Measurements from ENCODE around the gene TSFM.

Gene TSFM

DNA sequence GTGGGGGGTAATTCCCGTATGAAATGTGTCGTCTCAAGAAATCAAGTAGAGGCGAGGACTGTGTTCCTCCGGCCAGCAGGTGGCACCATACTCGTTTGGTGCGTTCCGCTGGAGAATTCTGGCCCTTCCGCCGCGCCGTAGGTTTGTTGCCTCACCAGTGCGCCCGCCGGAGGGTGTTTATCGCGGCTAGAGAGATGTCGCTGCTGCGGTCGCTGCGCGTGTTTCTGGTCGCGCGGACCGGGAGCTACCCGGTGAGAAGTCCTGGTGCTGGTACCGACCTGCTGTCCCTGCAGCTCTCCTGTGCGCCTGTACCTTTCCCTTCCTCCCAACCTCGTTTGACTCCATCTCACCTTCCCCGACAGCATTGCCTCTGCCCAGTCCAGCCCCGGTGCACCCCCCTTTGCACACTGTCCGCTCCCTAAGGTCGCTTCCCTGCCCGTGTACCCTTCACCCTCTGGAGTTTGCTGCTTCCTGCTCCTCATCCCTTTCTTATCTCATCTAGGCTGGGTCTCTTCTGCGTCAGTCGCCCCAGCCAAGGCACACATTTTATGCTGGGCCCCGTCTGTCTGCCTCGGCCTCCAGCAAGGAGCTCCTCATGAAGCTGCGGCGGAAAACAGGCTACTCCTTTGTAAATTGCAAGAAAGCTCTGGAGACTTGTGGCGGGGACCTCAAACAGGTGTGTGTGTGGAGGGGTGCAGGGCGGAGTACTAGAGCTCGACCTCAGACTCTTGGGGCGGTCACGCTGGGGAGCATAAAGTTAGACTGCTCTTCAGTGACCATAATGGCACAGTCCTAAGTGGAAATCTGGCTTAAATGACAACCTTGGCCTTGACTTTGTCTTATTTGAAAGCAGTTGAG is at the start of gene TSFM:
Gene TSFM (plus strand): TSS at position 180 of the 858 bp plus-strand sequence. CDS start 15 bp downstream, at position 195.
- FAIRE-seq (peak; percentile 91), DNase-seq (ENCODE audit: insufficient read length, low spot score) (peak; percentile 73)

DNA sequence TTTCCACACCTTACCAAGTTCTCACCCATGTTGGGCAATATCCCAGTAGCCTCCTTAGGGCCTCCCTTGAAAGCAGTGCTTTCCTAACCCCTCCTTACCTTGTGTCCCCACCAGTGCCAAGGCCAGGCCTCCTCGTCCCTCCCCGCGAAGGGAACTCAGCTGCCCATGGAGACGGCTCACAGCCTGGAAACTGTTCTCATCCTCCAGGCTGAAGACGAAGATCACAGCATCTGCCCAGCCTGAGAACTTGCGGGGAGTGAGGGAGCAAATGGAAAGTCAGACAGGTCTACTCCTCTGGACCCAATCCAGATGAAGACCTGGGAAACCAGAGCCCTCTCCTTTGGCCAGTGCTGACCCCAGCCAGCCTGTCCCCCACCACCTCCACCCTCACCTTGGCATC is 48.7 kb upstream of the TSFM start:
- DNase-seq (ENCODE audit: insufficient read length, low spot score), result no peak
- FAIRE-seq, result no peak

DNA sequence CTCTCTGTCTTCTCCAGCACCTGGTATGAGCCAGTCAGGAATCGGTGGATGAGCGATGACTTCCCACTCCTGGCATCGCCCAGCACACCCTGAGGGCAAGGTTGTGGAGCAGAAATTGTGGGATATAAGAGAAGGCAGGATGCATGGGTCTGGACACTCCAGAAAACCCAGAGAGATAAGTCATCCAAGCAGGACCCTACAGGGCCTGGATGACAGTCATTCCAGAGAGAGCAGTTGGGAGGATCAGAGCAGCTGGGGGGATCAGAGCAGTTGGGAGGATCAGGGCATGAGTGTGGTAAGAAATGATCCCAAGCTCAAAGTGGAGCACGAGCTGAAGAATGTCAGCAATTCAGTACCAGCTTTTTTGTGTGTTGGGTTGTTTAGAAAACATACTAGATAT is 48.0 kb upstream of the TSFM start:
- FAIRE-seq (no peak), DNase-seq (ENCODE audit: insufficient read length, low spot score) (no peak)

DNA sequence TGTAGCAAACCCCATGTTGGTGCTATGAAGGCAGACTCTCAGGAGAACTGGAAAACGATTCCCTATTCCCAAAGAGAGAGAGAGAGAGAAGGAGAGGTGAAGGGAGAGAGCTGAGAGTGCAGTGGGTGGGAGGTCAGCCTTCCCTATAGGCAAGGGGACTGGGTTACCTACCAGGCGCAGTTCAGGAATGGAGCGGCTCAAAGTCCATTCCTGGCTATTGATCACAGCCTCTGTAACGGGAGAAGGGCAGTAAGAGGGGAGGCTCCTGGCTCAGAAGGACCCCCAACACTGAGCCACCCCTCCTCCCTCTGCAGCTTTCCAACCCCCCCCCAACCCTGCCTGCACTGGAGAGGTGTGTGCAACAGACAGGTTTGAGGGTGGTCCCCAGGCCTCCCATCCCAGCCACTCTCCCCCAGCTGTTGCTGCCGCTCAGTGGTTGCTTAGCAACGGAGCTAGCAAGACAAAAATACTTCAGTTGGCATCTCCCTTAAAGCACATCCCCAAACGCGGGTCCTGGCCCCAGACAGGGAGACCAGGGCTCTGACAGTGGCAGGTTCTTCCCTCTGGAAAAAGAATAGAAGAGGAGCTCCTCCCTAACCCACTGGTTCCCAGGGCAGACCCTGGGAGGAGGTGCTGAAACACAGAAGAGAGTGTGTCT is 47.3 kb upstream of the TSFM start:
- DNase-seq (ENCODE audit: insufficient read length, low spot score) (no peak), FAIRE-seq (no peak)

DNA sequence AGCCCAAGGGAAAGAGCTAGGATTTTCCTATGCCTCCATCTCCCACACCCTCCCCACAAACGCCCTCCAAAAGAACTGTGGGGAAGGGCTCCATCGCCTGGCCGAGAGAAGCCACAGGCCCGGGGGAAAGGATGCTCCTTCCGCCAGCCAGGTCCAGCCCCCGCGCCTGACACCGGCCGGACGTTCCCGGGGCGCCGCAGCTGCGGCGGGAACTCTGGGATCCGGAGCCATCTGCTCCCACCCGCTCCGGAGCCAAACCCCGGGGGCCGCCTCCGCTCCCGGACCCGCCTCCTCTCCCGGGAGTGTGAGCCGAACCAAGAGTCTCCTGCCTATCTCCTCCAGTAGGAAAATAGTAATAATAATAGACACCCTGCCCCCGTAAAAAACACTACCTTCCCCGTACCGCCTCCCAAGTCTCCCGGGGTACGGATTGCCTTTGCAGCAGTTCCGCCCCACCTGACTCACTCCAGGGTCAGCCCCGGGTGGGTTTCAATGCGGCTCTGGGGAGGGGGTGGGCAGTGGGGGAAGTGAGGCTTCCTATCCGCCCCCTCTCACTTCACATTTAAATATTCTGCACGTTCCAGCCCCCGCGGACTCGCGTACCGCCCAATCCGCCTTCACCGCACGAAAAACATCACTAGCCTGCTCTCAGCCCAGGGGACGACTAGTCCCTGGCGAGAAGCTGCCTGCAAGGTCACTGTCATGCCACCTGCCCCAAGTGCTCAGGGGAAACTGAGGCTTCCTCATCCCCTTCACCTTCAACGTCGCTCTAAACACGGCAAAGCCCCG is 46.4 kb upstream of the TSFM start:
- DNase-seq (ENCODE audit: insufficient read length, low spot score) (no peak), FAIRE-seq (no peak)

DNA sequence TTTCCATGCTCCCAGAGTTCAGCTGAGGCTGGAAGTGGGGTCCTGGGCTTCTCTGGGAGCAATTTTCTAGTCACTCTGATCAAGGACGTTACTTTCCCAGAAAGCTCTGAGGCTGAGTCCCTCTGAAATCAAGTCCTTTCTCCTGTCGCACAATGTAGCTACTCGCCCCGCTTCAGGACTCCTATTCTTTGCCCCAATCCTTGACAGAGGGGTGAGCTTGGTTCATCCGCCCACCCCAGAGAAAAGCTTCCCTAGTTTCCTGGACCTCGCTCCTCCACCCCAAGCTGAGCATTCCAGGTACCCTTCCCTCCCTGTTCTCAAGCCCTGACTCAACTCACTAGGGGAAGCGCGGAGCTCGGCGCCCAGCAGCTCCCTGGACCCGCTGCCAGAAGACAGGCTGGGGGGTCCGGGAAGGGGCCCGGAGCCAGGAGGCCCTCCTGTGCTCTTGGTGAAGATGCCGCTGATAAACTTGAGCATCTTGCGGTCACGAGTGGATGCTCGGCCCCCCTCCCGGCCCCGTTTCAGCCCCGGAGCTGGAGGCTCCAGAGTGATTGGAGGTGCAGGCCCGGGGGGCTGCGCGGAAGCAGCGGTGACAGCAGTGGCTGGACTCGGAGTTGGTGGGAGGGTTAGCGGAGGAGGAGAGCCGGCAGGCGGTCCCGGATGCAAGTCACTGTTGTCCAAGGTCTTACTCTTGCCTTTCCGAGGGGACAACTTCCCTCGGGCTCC is 45.7 kb upstream of the TSFM start:
- DNase-seq (ENCODE audit: insufficient read length, low spot score) (no peak), FAIRE-seq (no peak)

DNA sequence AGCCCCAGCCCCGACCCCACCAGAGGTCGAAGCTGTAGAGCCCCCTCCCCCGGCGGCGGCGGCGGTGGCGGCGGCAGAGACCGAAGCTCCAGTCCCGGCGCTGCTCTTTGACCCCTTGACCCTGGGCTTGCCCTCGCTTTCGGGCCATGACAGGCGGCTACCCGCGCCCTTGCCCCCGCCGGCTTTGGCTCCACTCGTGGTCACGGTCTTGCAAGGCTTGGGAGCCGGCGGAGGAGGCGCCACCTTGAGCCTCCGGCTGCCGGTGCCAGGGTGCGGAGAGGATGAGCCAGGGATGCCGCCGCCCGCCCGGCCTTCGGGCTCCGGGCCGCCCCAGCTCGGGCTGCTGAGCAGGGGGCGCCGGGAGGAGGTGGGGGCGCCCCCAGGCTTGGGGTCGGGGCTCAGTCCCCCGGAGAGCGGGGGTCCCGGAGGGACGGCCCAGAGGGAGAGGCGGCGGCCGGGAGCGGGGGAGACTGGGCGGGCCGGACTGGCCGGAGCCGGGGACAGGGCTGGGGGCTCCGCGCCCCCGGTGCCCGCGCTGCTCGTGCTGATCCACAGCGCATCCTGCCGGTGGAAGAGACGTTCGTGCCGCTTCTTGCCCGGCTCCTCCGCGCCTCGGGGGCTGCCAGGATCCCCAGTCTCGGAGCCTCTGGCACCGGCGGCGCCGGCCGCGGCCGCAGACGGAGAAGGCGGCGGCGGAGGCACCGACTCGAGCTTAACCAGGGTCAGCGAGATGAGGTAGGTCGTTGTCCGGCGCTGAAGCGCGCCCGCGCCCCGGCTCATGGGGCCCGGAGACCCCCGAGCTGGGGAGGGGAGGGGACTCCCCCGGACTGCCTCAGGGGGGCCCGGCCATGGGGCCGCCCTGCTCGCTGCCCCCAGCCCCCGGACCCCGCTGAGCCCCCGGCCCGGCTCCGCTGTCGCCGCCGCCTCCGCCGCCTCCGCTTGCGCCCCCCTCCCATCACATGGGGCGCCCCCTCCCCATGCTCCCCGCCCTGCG is 44.8 kb upstream of the TSFM start:
- DNase-seq (ENCODE audit: insufficient read length, low spot score), result no peak

DNA sequence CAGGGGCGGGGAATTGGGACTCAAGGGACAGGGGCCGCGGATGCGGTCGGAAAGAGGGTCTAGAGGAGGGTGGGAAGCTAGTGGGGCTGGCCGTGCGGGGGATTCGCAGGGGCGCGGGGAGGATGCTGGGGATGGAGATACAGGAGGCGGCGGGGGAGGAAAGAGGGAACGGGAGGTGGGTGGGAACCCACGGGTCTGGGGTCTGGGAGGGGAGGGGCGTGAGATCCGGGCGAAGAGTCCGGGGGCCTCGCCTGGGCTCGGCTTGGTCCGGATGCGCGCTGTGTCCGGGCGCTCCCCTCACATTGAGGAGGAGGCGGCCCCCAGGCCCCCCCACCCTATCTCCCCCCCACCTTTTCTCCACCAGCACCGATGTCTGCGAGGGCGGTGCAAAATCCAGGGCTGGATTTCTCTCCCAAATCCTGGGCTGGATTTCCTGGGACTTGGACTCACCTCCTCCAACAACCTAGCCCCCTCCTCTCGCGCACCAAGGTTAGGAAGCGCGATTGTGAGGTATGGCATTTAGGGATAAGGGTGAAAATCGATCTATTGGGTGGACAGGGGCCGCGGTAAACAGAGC is 43.8 kb upstream of the TSFM start, which contains the start of gene AGAP2:
Gene AGAP2 (minus strand): TSS at position 82 of the 577 bp plus-strand sequence. CDS start 496 bp downstream, outside the sequence.
- no peak for FAIRE-seq
- DNase-seq (ENCODE audit: insufficient read length, low spot score), result no peak

More for the DNA sequence above, 44.8 kb upstream of the TSFM start:
- FAIRE-seq, result no peak

DNA sequence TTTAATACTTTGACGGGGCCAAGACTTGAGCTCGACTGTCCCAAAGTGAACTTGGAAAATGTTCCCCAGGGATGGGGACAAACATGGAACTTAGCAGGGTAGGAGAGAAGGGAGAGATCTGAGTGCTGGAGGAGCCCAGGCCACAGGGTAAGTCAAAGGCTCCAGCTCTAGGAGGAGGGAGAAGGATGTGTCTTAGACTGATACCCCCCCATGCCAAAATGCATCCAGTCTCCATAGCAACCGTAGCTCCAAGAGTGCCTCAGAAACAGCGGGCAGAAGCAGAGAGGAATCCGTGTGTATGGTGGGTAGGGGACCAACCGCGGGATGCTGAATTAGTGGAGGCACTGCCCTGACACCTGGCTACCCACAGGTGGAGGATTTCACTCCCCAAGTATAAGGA is 43.2 kb upstream of the TSFM start:
- FAIRE-seq (no peak), DNase-seq (ENCODE audit: insufficient read length, low spot score) (no peak)

DNA sequence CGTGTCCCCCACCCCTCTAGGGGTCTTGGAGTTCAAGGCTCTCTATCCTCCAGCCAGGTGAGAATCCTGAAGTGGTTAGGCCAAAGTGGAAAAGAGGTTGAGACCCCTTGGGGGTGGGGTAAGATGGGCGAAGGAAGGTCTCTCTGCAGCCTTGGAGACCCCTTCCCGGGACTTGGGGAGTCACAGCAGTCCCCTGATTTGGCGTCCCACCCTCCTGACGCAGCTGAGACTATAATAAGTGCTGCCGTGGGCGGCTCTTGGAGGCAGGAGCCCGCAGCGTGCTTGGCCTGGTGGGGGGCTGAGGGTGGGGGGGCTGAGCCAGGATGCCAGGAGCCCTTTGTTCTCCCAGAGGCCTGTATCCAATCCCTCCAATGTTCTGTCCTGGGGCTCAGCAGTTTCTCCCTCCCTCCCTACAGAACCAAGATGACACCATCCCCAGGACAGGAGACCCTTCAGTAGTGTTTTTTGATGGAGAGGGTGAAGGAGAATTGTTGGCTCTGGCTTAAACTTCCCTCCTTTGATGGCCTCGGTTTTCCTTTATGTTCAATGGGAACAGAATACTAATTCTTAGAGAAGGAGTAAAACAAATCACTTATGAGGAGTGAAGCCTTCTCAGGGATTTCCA is 42.6 kb upstream of the TSFM start:
- FAIRE-seq (no peak), DNase-seq (ENCODE audit: insufficient read length, low spot score) (no peak)

DNA sequence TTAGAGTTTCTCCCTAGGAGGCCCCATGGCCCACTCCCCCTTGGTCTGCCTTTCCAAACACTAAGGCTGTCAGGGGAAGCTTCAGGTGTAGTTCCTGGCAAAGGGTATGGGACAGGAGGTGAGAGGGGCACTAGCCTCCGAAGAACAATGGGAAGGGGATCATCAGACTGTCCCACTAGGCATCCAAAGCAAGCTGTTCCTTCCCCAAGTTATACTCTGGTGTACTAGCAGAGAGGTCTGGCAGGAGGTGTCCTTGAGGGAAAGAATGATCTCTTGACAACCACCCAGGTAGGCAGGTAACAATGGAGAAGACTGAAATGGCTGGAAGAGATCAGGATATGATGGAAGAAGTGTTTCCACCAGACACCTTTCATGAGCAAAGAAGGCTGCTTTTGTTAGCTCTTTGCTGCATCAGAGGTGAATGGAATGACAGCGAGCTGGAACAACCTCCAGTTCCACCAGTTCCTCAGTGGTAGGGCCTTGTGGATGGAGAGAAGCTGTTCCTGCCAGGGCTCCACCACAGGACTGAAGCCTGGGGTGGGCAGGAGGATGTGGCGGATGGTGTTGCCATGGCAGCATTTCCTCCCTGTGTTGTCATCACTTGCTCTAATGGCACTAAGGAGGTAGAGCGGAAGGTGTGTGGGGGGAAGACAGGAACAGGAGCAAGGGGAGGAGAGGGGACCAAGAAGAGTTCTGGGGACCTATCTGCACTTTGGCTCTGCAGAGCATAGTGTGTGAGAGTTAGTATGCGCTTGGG is 41.8 kb upstream of the TSFM start:
- DNase-seq (ENCODE audit: insufficient read length, low spot score) (peak; percentile 95), FAIRE-seq (peak; percentile 76)

DNA sequence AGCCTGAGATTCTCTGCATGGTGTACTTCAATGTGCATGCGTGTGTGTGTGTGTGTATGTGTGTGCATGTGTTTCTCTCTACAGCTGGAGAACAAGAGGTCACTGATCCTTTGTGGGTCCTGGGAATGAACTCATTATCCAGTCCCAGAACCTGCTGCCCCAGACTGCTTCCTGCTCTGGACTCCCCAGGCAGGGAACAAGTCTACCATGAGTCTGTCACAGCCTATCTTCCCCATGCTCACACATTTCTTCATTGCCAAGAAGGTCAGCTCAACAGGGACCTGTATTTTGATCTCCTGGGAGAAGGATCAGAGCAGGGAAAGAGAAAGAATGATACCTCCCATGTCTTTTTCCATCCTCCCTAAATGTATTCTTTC is 41.2 kb upstream of the TSFM start:
- DNase-seq (ENCODE audit: insufficient read length, low spot score) (no peak), FAIRE-seq (no peak)

DNA sequence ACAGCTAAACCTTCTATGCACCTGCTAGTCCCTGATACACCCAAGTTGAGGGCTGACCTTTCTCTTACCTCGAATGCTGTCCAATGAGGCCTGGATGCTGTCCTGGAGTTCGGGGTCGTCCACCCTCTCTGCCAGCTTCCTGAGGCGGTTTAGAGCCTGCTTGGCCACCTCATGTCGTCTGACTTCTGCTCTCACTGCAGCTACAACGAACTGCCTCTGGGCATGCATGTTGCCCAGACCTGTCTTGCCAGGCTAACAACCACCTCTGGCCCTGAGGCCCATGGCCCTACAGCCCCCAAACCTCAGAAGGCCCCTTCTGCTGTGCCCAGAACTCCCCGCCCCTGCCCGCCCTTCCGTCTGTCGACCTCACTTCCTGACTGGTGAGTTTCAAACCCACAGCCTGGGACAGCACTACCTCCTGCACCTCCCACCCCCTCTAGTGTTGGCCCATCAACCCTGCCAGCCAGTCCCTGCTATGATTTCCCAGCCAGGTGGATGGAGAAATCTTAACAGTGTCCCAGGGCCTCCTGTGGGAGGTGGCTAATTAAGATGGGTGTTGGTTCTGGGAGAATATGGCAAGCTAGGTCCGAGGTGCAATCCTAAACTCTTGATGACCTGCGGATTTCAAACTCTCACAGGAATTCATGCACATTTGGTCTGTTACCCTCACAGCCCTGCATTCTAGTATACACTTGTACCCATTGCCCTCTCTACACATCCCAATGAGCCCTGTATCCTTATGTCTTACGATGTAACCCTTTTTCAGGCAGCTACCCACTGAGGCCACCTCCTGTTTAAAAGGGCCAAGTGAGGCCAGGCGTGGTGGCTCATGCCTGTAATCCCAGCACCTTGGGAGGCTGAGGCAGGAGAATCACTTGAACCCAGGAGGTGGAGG is 40.5 kb upstream of the TSFM start:
- FAIRE-seq, result peak; percentile 80
- DNase-seq (ENCODE audit: insufficient read length, low spot score), result peak; percentile 76

DNA sequence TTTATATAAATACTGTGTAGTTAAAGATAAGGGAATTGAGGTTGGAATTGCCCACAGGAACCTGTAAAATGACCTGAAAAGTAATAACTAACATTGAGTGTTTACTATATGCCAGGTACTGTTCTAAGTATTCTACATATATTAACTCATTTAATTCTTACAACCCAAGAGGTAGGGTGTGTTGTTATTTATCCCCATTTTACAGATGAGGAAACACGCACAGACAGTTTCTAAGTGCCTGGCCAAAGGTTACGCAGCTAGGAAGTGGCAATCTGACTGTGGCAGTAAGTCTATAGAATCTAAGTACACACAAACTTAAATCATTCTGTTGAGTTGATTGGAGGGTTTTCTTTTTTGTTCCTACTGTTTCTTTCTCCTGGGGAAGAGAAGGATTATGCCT is 38.8 kb upstream of the TSFM start:
- FAIRE-seq (no peak), DNase-seq (ENCODE audit: insufficient read length, low spot score) (no peak)

DNA sequence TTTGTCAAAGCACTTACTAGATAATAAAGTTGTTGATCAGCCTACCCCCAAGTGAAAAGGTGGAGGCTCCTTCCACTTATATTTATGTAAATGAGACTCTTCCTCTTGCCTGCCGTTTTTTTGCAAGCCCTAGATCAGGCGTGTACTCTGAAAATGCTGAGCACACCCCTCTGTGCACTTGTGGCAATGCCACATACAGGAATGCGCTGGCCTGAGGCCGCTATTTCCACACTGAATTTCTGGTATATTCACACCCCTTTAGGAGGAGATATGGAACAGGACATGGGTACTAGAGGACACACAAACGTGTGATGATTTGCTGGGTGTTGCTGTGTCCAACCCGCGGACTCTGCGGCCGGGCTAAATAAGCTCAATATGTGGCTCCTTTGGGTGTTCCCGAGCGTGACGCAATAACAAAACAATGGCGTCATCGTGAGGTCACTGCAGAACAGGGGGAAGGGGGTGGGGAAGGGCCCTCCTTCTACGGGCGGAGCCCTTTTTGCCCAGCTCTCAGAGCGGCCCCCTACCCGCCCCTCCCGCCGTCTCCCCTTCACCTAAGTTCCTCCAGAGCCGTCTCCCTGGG is 38.3 kb upstream of the TSFM start:
- DNase-seq (ENCODE audit: insufficient read length, low spot score) (no peak), FAIRE-seq (no peak)

DNA sequence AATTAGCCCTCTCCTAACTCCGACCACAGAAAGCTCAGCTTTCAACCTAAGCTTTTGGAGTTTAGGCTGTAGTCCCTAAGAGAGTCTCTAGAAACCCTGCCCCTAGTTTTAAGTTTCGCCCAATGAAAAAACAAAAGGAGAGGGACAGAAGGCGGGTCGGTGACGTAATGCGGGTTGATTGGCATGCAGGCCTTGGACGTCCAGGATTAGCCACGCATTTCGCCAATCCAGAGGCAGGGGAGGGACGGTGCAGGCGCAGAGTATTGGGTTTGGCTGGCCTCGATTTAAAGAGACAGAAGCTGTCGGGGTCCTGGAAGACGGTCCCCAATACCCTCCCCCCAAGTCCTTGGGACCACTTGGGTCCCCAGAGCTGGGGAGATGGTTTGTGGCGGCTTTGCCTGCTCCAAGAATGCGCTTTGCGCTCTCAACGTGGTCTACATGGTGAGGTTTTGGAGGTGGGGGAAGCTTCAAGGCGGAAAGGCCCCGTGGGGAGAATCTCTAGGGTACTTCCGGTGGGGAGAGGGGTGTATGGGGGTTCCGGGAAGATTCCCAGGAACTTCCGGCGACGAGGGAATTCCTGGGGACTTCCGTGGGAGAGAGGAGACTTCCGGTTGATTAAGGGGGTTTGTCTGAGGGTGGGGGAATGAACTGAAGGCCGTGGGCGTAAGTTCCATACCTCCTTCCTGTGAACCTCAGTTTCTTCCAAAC is 37.7 kb upstream of the TSFM start, which contains the start of gene TSPAN31:
Gene TSPAN31 (plus strand): TSS at position 263 of the 708 bp plus-strand sequence. CDS start 116 bp downstream, at position 379.
- peak; percentile 80 for DNase-seq (ENCODE audit: insufficient read length, low spot score)
- FAIRE-seq, result peak; percentile 96

Measured in GM19239 (cell line).